Fibroblast of lung (primary cell): ENCODE results near the gene FER.

Experiments
- EZH2 ChIP-seq: IDR thresholded peaks from 2 replicates; pipeline ENCODE4 v1.5.1; 2012; ENCODE audit warnings: low read length, control low read depth, mild to moderate bottlenecking; ENCODE audit errors: missing control alignments
- TF ChIP-seq, protein P1 (sequence below), 2 donors: IDR thresholded peaks in 1 of 2; conservative IDR thresholded peaks in 1 of 2; 1 replicate in 1 of 2; 2 replicates in 1 of 2; pipeline ENCODE4 v1.5.1; 2011 to 2012; ENCODE audit warnings: low read length in 2 of 2, control low read depth in 1 of 2, inconsistent platforms in 1 of 2, low read depth in 1 of 2, mild to moderate bottlenecking in 1 of 2

DNA sequence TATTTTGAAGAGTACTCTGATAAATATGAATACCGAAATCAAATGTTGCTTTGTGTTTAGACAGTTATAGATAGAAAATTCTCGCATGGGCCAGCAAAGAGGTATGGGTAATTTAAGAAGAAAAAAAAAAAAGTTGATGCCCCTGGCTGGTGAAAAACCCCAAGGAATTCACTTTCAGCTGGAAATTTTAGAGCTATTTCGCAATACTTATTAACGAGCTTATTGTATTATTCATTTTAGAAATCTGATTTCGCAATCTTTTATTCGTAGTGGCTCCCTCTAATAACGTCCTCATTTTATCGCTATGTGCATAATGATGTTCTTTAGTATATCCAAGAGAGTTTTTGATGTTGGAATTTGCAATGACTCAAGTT lies 18.5 kb upstream of the FER start:
- TF ChIP-seq, protein P1, sequence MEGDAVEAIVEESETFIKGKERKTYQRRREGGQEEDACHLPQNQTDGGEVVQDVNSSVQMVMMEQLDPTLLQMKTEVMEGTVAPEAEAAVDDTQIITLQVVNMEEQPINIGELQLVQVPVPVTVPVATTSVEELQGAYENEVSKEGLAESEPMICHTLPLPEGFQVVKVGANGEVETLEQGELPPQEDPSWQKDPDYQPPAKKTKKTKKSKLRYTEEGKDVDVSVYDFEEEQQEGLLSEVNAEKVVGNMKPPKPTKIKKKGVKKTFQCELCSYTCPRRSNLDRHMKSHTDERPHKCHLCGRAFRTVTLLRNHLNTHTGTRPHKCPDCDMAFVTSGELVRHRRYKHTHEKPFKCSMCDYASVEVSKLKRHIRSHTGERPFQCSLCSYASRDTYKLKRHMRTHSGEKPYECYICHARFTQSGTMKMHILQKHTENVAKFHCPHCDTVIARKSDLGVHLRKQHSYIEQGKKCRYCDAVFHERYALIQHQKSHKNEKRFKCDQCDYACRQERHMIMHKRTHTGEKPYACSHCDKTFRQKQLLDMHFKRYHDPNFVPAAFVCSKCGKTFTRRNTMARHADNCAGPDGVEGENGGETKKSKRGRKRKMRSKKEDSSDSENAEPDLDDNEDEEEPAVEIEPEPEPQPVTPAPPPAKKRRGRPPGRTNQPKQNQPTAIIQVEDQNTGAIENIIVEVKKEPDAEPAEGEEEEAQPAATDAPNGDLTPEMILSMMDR (conservative IDR thresholded peaks at IDR 0.05 in 1 of 2, IDR thresholded peaks at IDR 0.05 in 1 of 2; ENCODE audit: low read depth in 1 of 2, low read length in 2 of 2): no peak
- no peak for TF ChIP-seq EZH2
